OCI-LY7 (cell line): Measurements from ENCODE around the gene COPS3.

Experiments
- CTCF ChIP-seq: fragments of 200-600 bp; sonication (generic); conservative IDR thresholded peaks from 2 replicates; pipeline ENCODE4 v1.5.1; 2014; ENCODE audit warnings: mild to moderate bottlenecking, antibody characterized with exemption, low read length, moderate library complexity, mixed read lengths
- EZH2phosphoT487 ChIP-seq: fragments of 200-600 bp; sonication (generic); IDR thresholded peaks from 2 replicates; pipeline ENCODE4 v1.6.1; 2018; ENCODE audit warnings: low read depth, borderline replicate concordance, mild to moderate bottlenecking, mixed run types, antibody characterized with exemption, low read length, moderate library complexity, mixed read lengths

- TF ChIP-seq CTCF, result no peak
- TF ChIP-seq EZH2phosphoT487, result no peak
Measured at GRCh38 chr17:17297217-17297616, 16.2 kb upstream of the COPS3 start.
